ENCODE measurements around the gene CAMK2G.

GRCh38 chr10:73920089-73920488, 45.7 kb upstream of the CAMK2G start:
- TF ChIP-seq, protein P1, sequence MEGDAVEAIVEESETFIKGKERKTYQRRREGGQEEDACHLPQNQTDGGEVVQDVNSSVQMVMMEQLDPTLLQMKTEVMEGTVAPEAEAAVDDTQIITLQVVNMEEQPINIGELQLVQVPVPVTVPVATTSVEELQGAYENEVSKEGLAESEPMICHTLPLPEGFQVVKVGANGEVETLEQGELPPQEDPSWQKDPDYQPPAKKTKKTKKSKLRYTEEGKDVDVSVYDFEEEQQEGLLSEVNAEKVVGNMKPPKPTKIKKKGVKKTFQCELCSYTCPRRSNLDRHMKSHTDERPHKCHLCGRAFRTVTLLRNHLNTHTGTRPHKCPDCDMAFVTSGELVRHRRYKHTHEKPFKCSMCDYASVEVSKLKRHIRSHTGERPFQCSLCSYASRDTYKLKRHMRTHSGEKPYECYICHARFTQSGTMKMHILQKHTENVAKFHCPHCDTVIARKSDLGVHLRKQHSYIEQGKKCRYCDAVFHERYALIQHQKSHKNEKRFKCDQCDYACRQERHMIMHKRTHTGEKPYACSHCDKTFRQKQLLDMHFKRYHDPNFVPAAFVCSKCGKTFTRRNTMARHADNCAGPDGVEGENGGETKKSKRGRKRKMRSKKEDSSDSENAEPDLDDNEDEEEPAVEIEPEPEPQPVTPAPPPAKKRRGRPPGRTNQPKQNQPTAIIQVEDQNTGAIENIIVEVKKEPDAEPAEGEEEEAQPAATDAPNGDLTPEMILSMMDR (IDR thresholded peaks at IDR 0.05): peak in 1 of 4 experiments; percentile 21
- TF ChIP-seq POLR2A (IDR thresholded peaks at IDR 0.05): no peak
- TF ChIP-seq POLR2AphosphoS5 (IDR thresholded peaks at IDR 0.05): peak; percentile 68
